ENCODE measurements around the gene UCMA. TPM values are rescaled to one million over a fixed set of nuclear protein-coding genes. Genes with fewer than 3 reads are reported as not detected.

UCMA gene
- total and polyA plus RNA-seq, 4 donors: not detected

DNA sequence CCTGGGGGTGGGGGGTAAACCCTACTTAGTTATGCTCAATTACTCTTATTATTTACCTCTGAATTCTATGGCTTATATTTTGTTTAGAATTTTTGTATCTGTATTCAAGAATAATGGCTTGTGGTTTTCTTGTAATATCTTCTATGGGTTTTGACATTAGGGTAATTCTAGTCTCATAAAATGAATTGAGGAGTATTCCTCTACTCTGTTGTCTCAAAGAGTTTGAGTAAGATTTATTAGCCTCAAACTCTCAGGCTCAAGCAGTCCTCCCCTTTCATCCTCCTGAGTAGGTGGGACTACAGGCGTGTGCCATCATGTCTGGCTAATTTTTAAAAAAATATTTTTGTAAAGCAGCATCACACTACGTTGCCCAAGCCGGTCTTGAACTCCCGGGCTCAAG lies 19.6 kb upstream of the UCMA start:
- TF ChIP-seq HNF4G (IDR thresholded peaks at IDR 0.05) (no peak), FOXA1 (IDR thresholded peaks at IDR 0.05) (no peak), YY1 (IDR thresholded peaks at IDR 0.05) (no peak), JUND (IDR thresholded peaks at IDR 0.05) (no peak), TAF1 (conservative IDR thresholded peaks at IDR 0.05) (no peak), RAD21 (IDR thresholded peaks at IDR 0.05) (no peak), NR2F2 (IDR thresholded peaks at IDR 0.05) (no peak), RXRA (IDR thresholded peaks at IDR 0.05) (no peak), EGR1 (IDR thresholded peaks at IDR 0.05; ENCODE audit: low read depth in 2 of 2) (no peak), FOXA2 (IDR thresholded peaks at IDR 0.05) (no peak), SP1 (IDR thresholded peaks at IDR 0.05) (no peak), HNF4A (conservative IDR thresholded peaks at IDR 0.05) (no peak)
- TF ChIP-seq, protein P1, sequence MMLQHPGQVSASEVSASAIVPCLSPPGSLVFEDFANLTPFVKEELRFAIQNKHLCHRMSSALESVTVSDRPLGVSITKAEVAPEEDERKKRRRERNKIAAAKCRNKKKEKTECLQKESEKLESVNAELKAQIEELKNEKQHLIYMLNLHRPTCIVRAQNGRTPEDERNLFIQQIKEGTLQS (IDR thresholded peaks at IDR 0.05): no peak
- TF ChIP-seq, protein P2, sequence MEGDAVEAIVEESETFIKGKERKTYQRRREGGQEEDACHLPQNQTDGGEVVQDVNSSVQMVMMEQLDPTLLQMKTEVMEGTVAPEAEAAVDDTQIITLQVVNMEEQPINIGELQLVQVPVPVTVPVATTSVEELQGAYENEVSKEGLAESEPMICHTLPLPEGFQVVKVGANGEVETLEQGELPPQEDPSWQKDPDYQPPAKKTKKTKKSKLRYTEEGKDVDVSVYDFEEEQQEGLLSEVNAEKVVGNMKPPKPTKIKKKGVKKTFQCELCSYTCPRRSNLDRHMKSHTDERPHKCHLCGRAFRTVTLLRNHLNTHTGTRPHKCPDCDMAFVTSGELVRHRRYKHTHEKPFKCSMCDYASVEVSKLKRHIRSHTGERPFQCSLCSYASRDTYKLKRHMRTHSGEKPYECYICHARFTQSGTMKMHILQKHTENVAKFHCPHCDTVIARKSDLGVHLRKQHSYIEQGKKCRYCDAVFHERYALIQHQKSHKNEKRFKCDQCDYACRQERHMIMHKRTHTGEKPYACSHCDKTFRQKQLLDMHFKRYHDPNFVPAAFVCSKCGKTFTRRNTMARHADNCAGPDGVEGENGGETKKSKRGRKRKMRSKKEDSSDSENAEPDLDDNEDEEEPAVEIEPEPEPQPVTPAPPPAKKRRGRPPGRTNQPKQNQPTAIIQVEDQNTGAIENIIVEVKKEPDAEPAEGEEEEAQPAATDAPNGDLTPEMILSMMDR (IDR thresholded peaks at IDR 0.05; ENCODE audit: low read depth, low read length, missing input control): no peak
- TF ChIP-seq, protein P3, sequence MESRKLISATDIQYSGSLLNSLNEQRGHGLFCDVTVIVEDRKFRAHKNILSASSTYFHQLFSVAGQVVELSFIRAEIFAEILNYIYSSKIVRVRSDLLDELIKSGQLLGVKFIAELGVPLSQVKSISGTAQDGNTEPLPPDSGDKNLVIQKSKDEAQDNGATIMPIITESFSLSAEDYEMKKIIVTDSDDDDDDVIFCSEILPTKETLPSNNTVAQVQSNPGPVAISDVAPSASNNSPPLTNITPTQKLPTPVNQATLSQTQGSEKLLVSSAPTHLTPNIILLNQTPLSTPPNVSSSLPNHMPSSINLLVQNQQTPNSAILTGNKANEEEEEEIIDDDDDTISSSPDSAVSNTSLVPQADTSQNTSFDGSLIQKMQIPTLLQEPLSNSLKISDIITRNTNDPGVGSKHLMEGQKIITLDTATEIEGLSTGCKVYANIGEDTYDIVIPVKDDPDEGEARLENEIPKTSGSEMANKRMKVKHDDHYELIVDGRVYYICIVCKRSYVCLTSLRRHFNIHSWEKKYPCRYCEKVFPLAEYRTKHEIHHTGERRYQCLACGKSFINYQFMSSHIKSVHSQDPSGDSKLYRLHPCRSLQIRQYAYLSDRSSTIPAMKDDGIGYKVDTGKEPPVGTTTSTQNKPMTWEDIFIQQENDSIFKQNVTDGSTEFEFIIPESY (IDR thresholded peaks at IDR 0.05): no peak
- TF ChIP-seq, protein P4, sequence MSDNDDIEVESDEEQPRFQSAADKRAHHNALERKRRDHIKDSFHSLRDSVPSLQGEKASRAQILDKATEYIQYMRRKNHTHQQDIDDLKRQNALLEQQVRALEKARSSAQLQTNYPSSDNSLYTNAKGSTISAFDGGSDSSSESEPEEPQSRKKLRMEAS (IDR thresholded peaks at IDR 0.05): no peak
- Histone ChIP-seq H3K9me3 (ENCODE audit: control insufficient read depth in 4 of 4, low read length in 3 of 4) (no peaks in the 10 kb centered on the region), H3K27me3 (ENCODE audit: control insufficient read depth in 4 of 4, insufficient read depth in 4 of 4, low read length in 3 of 4) (no peaks in the 10 kb centered on the region), H3K27ac (ENCODE audit: low read depth in 1 of 2, low read length in 2 of 2) (no peak overlapping the region), H3K9ac (ENCODE audit: low read depth in 1 of 2, low read length in 2 of 2) (no peak overlapping the region), H3K36me3 (ENCODE audit: control insufficient read depth in 4 of 4, insufficient read depth in 3 of 4, low read depth in 1 of 4, low read length in 3 of 4) (no peaks in the 10 kb centered on the region), H3K4me1 (ENCODE audit: control insufficient read depth in 4 of 4, insufficient read depth in 4 of 4, low read length in 3 of 4) (no peaks in the 10 kb centered on the region), H3K4me3 (ENCODE audit: low read depth in 1 of 3, low read length in 3 of 3) (no peak overlapping the region)
- no peak for DNase-seq (ENCODE audit: low spot score)
- whole genome bisulfite sequencing: 93% methylated on average over 4 of the region's 4 CpGs

DNA sequence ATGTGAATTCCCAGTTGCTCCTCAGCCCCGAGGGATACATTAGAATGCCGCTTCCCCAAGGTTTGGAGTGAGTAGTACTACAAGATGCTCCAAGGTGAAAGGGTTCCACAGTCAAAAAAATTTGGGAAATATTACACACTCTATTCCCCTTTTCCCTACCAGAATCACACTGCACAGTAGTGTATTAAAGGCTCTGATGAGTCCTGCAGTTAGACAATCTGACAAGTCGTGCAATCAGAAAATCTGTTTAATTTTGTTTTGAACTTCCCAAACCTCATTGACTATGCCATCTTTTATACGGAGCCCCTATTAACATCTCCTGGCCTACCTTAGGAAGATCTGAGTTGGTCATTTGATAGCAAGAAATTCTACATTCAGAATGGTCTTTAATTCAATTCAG lies 13.6 kb upstream of the UCMA start:
- 94% methylated on average over 4 of the region's 4 CpGs for WGBS
- Histone ChIP-seq H3K27ac (ENCODE audit: low read depth in 1 of 2, low read length in 2 of 2) (no peak overlapping the region), H3K36me3 (ENCODE audit: control insufficient read depth in 4 of 4, insufficient read depth in 3 of 4, low read depth in 1 of 4, low read length in 3 of 4) (no peaks in the 10 kb centered on the region), H3K27me3 (ENCODE audit: control insufficient read depth in 4 of 4, insufficient read depth in 4 of 4, low read length in 3 of 4) (no peaks in the 10 kb centered on the region), H3K9me3 (ENCODE audit: control insufficient read depth in 4 of 4, low read length in 3 of 4) (no peaks in the 10 kb centered on the region), H3K9ac (ENCODE audit: low read depth in 1 of 2, low read length in 2 of 2) (no peak overlapping the region), H3K4me1 (ENCODE audit: control insufficient read depth in 4 of 4, insufficient read depth in 4 of 4, low read length in 3 of 4) (no peaks in the 10 kb centered on the region), H3K4me3 (ENCODE audit: low read depth in 1 of 3, low read length in 3 of 3) (no peak overlapping the region)
- DNase-seq (ENCODE audit: low spot score): no peak
- no peak for TF ChIP-seq HNF4A (conservative IDR thresholded peaks at IDR 0.05)
- TF ChIP-seq, protein P4 (IDR thresholded peaks at IDR 0.05): no peak
- TF ChIP-seq, protein P3 (IDR thresholded peaks at IDR 0.05): no peak
- TF ChIP-seq TAF1 (conservative IDR thresholded peaks at IDR 0.05): no peak
- no peak for TF ChIP-seq YY1 (IDR thresholded peaks at IDR 0.05)
- TF ChIP-seq JUND (IDR thresholded peaks at IDR 0.05): no peak
- no peak for TF ChIP-seq NR2F2 (IDR thresholded peaks at IDR 0.05)
- TF ChIP-seq GABPA (IDR thresholded peaks at IDR 0.05 in 1 of 2, conservative IDR thresholded peaks at IDR 0.05 in 1 of 2): no peak

Data from liver (tissue), 9 donors.